ENCODE measurements around the gene SLC10A4.

GRCh38 chr4:48478273-48478672, 4.9 kb upstream of the SLC10A4 start:
- TF ChIP-seq, protein P1, sequence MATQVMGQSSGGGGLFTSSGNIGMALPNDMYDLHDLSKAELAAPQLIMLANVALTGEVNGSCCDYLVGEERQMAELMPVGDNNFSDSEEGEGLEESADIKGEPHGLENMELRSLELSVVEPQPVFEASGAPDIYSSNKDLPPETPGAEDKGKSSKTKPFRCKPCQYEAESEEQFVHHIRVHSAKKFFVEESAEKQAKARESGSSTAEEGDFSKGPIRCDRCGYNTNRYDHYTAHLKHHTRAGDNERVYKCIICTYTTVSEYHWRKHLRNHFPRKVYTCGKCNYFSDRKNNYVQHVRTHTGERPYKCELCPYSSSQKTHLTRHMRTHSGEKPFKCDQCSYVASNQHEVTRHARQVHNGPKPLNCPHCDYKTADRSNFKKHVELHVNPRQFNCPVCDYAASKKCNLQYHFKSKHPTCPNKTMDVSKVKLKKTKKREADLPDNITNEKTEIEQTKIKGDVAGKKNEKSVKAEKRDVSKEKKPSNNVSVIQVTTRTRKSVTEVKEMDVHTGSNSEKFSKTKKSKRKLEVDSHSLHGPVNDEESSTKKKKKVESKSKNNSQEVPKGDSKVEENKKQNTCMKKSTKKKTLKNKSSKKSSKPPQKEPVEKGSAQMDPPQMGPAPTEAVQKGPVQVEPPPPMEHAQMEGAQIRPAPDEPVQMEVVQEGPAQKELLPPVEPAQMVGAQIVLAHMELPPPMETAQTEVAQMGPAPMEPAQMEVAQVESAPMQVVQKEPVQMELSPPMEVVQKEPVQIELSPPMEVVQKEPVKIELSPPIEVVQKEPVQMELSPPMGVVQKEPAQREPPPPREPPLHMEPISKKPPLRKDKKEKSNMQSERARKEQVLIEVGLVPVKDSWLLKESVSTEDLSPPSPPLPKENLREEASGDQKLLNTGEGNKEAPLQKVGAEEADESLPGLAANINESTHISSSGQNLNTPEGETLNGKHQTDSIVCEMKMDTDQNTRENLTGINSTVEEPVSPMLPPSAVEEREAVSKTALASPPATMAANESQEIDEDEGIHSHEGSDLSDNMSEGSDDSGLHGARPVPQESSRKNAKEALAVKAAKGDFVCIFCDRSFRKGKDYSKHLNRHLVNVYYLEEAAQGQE (IDR thresholded peaks at IDR 0.05; ENCODE audit: unreplicated experiment), result no peak
- TF ChIP-seq, protein P2, sequence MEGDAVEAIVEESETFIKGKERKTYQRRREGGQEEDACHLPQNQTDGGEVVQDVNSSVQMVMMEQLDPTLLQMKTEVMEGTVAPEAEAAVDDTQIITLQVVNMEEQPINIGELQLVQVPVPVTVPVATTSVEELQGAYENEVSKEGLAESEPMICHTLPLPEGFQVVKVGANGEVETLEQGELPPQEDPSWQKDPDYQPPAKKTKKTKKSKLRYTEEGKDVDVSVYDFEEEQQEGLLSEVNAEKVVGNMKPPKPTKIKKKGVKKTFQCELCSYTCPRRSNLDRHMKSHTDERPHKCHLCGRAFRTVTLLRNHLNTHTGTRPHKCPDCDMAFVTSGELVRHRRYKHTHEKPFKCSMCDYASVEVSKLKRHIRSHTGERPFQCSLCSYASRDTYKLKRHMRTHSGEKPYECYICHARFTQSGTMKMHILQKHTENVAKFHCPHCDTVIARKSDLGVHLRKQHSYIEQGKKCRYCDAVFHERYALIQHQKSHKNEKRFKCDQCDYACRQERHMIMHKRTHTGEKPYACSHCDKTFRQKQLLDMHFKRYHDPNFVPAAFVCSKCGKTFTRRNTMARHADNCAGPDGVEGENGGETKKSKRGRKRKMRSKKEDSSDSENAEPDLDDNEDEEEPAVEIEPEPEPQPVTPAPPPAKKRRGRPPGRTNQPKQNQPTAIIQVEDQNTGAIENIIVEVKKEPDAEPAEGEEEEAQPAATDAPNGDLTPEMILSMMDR (conservative IDR thresholded peaks at IDR 0.05; ENCODE audit: low read depth in 2 of 2), result no peak
- TF ChIP-seq EZH2phosphoT487 (IDR thresholded peaks at IDR 0.05; ENCODE audit: unreplicated experiment) (no peak), NANOG (IDR thresholded peaks at IDR 0.05; ENCODE audit: borderline replicate concordance) (no peak)

Data from GM23338 (cell line).